CD14-positive monocyte (primary cell): ENCODE data around the gene TMEM82. TPM values are rescaled to one million over a fixed set of nuclear protein-coding genes. Genes with fewer than 3 reads are reported as not detected.

Source experiments
- DNase-seq, 3 donors: peaks; one replicate each; pipeline ENCODE4 v3.0.0-alpha.2; 2011 to 2022
- H2AFZ ChIP-seq: 2 replicates; pipeline ENCODE4 v1.6.0; 2012; ENCODE audit warnings: mild to moderate bottlenecking, low read depth, low read length, inconsistent platforms; ENCODE audit not compliant: insufficient read depth, poor library complexity, severe bottlenecking
- H3K27ac ChIP-seq, 2 donors: 1 replicate in 1 of 2; 2 replicates in 1 of 2; pipeline ENCODE4 v1.5.1; 2012 to 2013; ENCODE audit warnings: low read length in 2 of 2, control low read depth in 1 of 2, inconsistent platforms in 1 of 2, low read depth in 1 of 2, mild to moderate bottlenecking in 1 of 2
- H3K27me3 ChIP-seq, 2 donors: one replicate each; pipeline versions ENCODE4 v1.6.0 to v1.6.1; 2011 to 2013; ENCODE audit warnings: low read length in 2 of 2; ENCODE audit not compliant: control insufficient read depth in 2 of 2, insufficient read depth in 2 of 2
- H3K36me3 ChIP-seq, 2 donors: replicated peaks in 1 of 2; 1 replicate in 1 of 2; 2 replicates in 1 of 2; pipeline versions ENCODE4 v1.5.1 to v1.6.1; 2012 to 2013; ENCODE audit warnings: low read length in 2 of 2, control low read depth in 1 of 2, inconsistent platforms in 1 of 2, mild to moderate bottlenecking in 1 of 2; ENCODE audit not compliant: insufficient read depth in 2 of 2, control insufficient read depth in 1 of 2
- H3K4me1 ChIP-seq, 2 donors: 1 replicate in 1 of 2; 2 replicates in 1 of 2; pipeline versions ENCODE4 v1.5.1 to v1.6.1; 2012 to 2013; ENCODE audit warnings: low read length in 2 of 2, control low read depth in 1 of 2, inconsistent platforms in 1 of 2, mild to moderate bottlenecking in 1 of 2, moderate library complexity in 1 of 2; ENCODE audit not compliant: insufficient read depth in 2 of 2, control insufficient read depth in 1 of 2
- H3K4me2 ChIP-seq: replicated peaks from 2 replicates; pipeline ENCODE3; 2012; ENCODE audit warnings: low read length, moderate library complexity, mild to moderate bottlenecking; ENCODE audit not compliant: poor library complexity, severe bottlenecking; ENCODE audit errors: extremely low read depth
- H3K4me3 ChIP-seq, 3 experiments: fragments of 200-600 bp in 1 of 3; sonication (generic) in 1 of 3; replicated peaks in 1 of 3; 1 replicate in 2 of 3; 2 replicates in 1 of 3; pipeline ENCODE4 v1.5.1; 2011 to 2013; ENCODE audit warnings: low read length in 3 of 3, mild to moderate bottlenecking in 3 of 3, control low read depth in 2 of 3, low read depth in 2 of 3, inconsistent platforms in 1 of 3, moderate library complexity in 1 of 3
- H3K79me2 ChIP-seq: 2 replicates; pipeline ENCODE4 v1.6.0; 2012; ENCODE audit warnings: mild to moderate bottlenecking, control low read depth, inconsistent platforms, low read length, moderate library complexity; ENCODE audit not compliant: insufficient read depth
- H3K9ac ChIP-seq: 2 replicates; pipeline ENCODE4 v1.6.0; 2017; ENCODE audit warnings: low read length, mild to moderate bottlenecking; ENCODE audit not compliant: insufficient read depth, poor library complexity, severe bottlenecking
- H3K9me3 ChIP-seq, 2 donors: replicated peaks in 1 of 2; 1 replicate in 1 of 2; 2 replicates in 1 of 2; pipeline versions ENCODE4 v1.5.1 to v1.6.1; 2012 to 2013; ENCODE audit warnings: low read length in 2 of 2, control low read depth in 1 of 2; ENCODE audit not compliant: control insufficient read depth in 1 of 2, insufficient read depth in 1 of 2
- H4K20me1 ChIP-seq: 2 replicates; pipeline ENCODE4 v1.6.0; 2012; ENCODE audit warnings: mild to moderate bottlenecking, low read length, control low read depth, moderate library complexity; ENCODE audit not compliant: insufficient read depth
- H3K27ac Mint-ChIP-seq, 7 donors: one replicate each; pipeline ENCODE4 v1.8.0; 2020; ENCODE audit warnings: mild to moderate bottlenecking in 7 of 7, mixed read lengths in 7 of 7, moderate library complexity in 6 of 7, inconsistent platforms in 2 of 7
- H3K27me3 Mint-ChIP-seq, 3 donors: one replicate each; pipeline ENCODE4 v1.8.0; 2021 to 2022; ENCODE audit warnings: low read depth in 3 of 3, mild to moderate bottlenecking in 3 of 3, mixed read lengths in 3 of 3, moderate library complexity in 3 of 3, inconsistent platforms in 1 of 3
- H3K36me3 Mint-ChIP-seq, 2 donors: one replicate each; pipeline ENCODE4 v1.8.0; 2020; ENCODE audit warnings: mixed read lengths in 2 of 2, inconsistent platforms in 1 of 2, mild to moderate bottlenecking in 1 of 2
- H3K4me1 Mint-ChIP-seq: one replicate; pipeline ENCODE4 v1.8.0; 2020; ENCODE audit warnings: mild to moderate bottlenecking, mixed read lengths
- H3K4me3 Mint-ChIP-seq, 2 donors: one replicate each; pipeline ENCODE4 v1.8.0; 2020; ENCODE audit warnings: mild to moderate bottlenecking in 2 of 2, mixed read lengths in 2 of 2, moderate library complexity in 1 of 2
- H3K9me3 Mint-ChIP-seq, 7 donors: one replicate each; pipeline ENCODE4 v1.8.0; 2020 to 2022; ENCODE audit warnings: mixed read lengths in 7 of 7, mild to moderate bottlenecking in 6 of 7, moderate library complexity in 6 of 7, inconsistent platforms in 2 of 7
- CTCF ChIP-seq: fragments of 200-600 bp; IDR thresholded peaks from one replicate; pipeline ENCODE4 v1.8.0; 2022; ENCODE audit warnings: antibody characterized with exemption, mild to moderate bottlenecking
- WGBS: methylation state at CpG from one replicate; pipeline ENCODE4 v1.1.5; 2013; ENCODE audit warnings: missing lambda C conversion rate; ENCODE audit not compliant: insufficient coverage; 5-methylcytosine and 5-hydroxymethylcytosine counted together
- intact Hi-C, 2 donors: fragments of 100-400 bp; cut with micrococcal nuclease; formaldehyde crosslinking; loops; one replicate each; pipeline versions ENCODE4 v1.15.0 to v1.15.1; 2023
- polyA plus RNA-seq, 3 donors: library from polyadenylated mRNA; depleted of rRNA in 1 of 3; unstranded in 2 of 3; stranded (reverse) in 1 of 3; fragments of 300-500 nt in 2 of 3; fragments of >200 nt in 1 of 3; fragmentation: Illumina TruSeq in 2 of 3; gene quantifications; 1 replicate in 2 of 3; 2 replicates in 1 of 3; pipeline ENCODE4 v1.2.3, GENCODE V29; 2012 to 2021

Gene TMEM82
- polyA plus RNA-seq, 3 donors = not detected

DNA sequence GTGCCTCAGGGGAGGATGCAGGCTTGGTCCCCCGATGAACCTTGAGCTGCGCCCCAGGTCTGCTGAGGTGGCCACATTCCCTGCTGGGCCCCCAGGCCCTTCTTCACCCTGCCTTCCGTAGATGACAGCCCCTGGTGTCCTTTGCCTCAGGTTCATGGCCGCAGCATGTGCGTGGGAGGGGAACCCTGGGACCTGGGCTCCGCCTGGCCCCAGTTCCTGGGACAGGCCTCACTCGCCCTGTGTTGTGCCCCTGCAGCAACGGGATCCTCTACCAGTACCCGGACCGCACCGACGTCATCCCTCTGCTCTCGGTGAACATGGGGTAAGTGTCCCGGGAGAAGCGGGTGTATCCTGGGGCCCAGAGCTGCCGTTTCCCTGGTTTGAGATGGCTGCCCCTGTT, 11.4 kb upstream of the TMEM82 start:
- Histone ChIP-seq H4K20me1 (peaks cover 17% of the 10 kb centered on the region), H3K4me2 (no peak overlapping the region), H2AFZ (no peak overlapping the region), H3K4me1 (no peaks in the 10 kb centered on the region), H3K27ac (no peak overlapping the region), H3K79me2 (no peaks in the 10 kb centered on the region), H3K36me3 (peaks cover 88 to 94% of the 10 kb centered on the region in 2 donors), H3K27me3 (no peaks in the 10 kb centered on the region), H3K9ac (no peak overlapping the region), H3K4me3 (no peak overlapping the region), H3K9me3 (no peaks in the 10 kb centered on the region)
- Mint-ChIP-seq H3K36me3 (peaks cover 73 to 90% of the 10 kb centered on the region in 2 donors), H3K4me3 (no peak overlapping the region), H3K27ac (peak overlapping the region in 1 of 7 donors; percentile 30), H3K27me3 (peaks cover 0 to 3% (median 2%) of the 10 kb centered on the region in 3 donors), H3K9me3 (no peaks in the 10 kb centered on the region), H3K4me1 (no peaks in the 10 kb centered on the region)
- DNase-seq = no peak
- over 99% methylated on average over 15 of the region's 16 CpGs for WGBS
- intact Hi-C loops = no loop called here
- no peak for TF ChIP-seq CTCF

- H3K27ac ChIP-seq = no peak overlapping the region
- TF ChIP-seq CTCF = no peak
- no peaks in the 10 kb centered on the region for H3K9me3 ChIP-seq
- no peak overlapping the region for H2AFZ ChIP-seq
- H3K27me3 ChIP-seq = no peaks in the 10 kb centered on the region
- peaks cover 17% of the 10 kb centered on the region for H4K20me1 ChIP-seq
- intact Hi-C loops = no loop called here
- Mint-ChIP-seq H3K9me3 (no peaks in the 10 kb centered on the region), H3K4me1 (no peaks in the 10 kb centered on the region), H3K4me3 (no peak overlapping the region), H3K27ac (peak overlapping the region in 2 of 7 donors; percentile 18 to 36), H3K27me3 (peaks cover 0 to 3% (median 0%) of the 10 kb centered on the region in 3 donors), H3K36me3 (peaks cover 64 to 79% of the 10 kb centered on the region in 2 donors)
- no peaks in the 10 kb centered on the region for H3K4me1 ChIP-seq
- WGBS = 98% methylated on average over 30 of the region's 39 CpGs
- no peak overlapping the region for H3K9ac ChIP-seq
- H3K36me3 ChIP-seq = peaks cover 78 to 83% of the 10 kb centered on the region in 2 donors
- no peak overlapping the region for H3K4me3 ChIP-seq
- H3K79me2 ChIP-seq = no peaks in the 10 kb centered on the region
- DNase-seq = no peak
- no peak overlapping the region for H3K4me2 ChIP-seq
Measured at GRCh38 chr1:15731735-15732685, 10.3 kb upstream of the TMEM82 start.
